ENCODE measurements around the gene GNG5.
"Not testable (repeated sequence)": the region's sequence is repeated elsewhere in the genome, so short reads cannot be mapped to it uniquely, and the experiment has no call there.

DNA sequence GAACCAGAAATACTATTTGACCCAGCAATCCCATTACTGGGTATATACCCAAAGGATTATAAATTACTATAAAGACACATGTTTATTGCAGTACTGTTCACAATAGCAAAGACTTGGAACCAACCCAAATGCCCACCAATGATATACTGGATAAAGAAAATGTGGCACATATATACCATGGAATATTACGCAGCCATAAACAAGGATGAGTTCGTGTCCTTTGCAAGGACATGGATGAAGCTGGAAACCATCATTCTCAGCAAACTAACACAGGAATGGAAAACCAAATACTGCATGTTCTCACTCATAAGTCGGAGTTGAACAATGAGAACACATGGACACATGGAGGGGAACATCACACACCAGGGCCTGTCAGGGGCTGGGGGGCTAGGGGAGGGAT is 57.7 kb downstream of the GNG5 start:
- TF ChIP-seq, protein P1, sequence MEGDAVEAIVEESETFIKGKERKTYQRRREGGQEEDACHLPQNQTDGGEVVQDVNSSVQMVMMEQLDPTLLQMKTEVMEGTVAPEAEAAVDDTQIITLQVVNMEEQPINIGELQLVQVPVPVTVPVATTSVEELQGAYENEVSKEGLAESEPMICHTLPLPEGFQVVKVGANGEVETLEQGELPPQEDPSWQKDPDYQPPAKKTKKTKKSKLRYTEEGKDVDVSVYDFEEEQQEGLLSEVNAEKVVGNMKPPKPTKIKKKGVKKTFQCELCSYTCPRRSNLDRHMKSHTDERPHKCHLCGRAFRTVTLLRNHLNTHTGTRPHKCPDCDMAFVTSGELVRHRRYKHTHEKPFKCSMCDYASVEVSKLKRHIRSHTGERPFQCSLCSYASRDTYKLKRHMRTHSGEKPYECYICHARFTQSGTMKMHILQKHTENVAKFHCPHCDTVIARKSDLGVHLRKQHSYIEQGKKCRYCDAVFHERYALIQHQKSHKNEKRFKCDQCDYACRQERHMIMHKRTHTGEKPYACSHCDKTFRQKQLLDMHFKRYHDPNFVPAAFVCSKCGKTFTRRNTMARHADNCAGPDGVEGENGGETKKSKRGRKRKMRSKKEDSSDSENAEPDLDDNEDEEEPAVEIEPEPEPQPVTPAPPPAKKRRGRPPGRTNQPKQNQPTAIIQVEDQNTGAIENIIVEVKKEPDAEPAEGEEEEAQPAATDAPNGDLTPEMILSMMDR (IDR thresholded peaks at IDR 0.05; ENCODE audit: low read depth, low read length) = not testable (repeated sequence)
- TF ChIP-seq EZH2phosphoT487 (IDR thresholded peaks at IDR 0.05; ENCODE audit: low read depth) = not testable (repeated sequence)
